DND-41 (cell line): ENCODE data around the gene CLN6.
"Not testable (repeated sequence)": the region's sequence is repeated elsewhere in the genome, so short reads cannot be mapped to it uniquely, and the experiment has no call there.

Experiments
- CTCF ChIP-seq: IDR thresholded peaks from 2 replicates; pipeline ENCODE4 v1.5.1; 2012; ENCODE audit warnings: borderline replicate concordance, low read length, moderate library complexity, mild to moderate bottlenecking; ENCODE audit not compliant: poor library complexity, severe bottlenecking; ENCODE audit errors: extremely low read depth
- EZH2 ChIP-seq: IDR thresholded peaks from 3 replicates; pipeline ENCODE4 v1.6.1; 2012; ENCODE audit warnings: borderline replicate concordance, low read depth, mild to moderate bottlenecking, moderate library complexity, low read length, inconsistent platforms; ENCODE audit not compliant: severe bottlenecking

- TF ChIP-seq CTCF, EZH2: not testable (repeated sequence)
Observed at GRCh38 chr15:68172037-68172436, 57.5 kb downstream of the CLN6 start.
